ENCODE results near the gene OR4X2.

GRCh38 chr11:48261600-48261999 is 16.7 kb downstream of the OR4X2 start:
- TF ChIP-seq CTCF (IDR thresholded peaks at IDR 0.05) (no peak), POLR2A (IDR thresholded peaks at IDR 0.05) (no peak)
